HepG2 (cell line): ENCODE measurements around the gene COX4I1. TPM values are rescaled to one million over a fixed set of nuclear protein-coding genes. Genes with fewer than 3 reads are reported as not detected.

Experiments used
- CEBPB ChIP-seq: IDR thresholded peaks from 2 replicates; pipeline ENCODE4 v1.6.1; 2011; ENCODE audit warnings: low read depth, low read length, improper control_type of control experiment, borderline replicate concordance
- FOXA3 ChIP-seq: IDR thresholded peaks from 2 replicates; pipeline ENCODE4 v1.6.1; 2016; ENCODE audit warnings: missing genetic modification reagents, missing compliant biosample characterization
- GATAD1 ChIP-seq: IDR thresholded peaks from 2 replicates; pipeline ENCODE4 v1.6.1; 2016; ENCODE audit warnings: missing genetic modification reagents, missing compliant biosample characterization
- MXD3 ChIP-seq: IDR thresholded peaks from 2 replicates; pipeline ENCODE4 v1.6.1; 2016; ENCODE audit warnings: mild to moderate bottlenecking, missing biosample characterization, missing genetic modification reagents
- PHF21A ChIP-seq: sonication (generic); formaldehyde crosslinking; IDR thresholded peaks from 2 replicates; pipeline ENCODE4 v1.5.0; 2020; ENCODE audit warnings: mild to moderate bottlenecking, missing genetic modification reagents
- REPIN1 ChIP-seq: sonication (generic); formaldehyde crosslinking; IDR thresholded peaks from 2 replicates; pipeline ENCODE4 v1.8.0; 2022; ENCODE audit warnings: missing genetic modification reagents, low read depth, mild to moderate bottlenecking, borderline replicate concordance
- SMYD3 ChIP-seq: sonication (generic); formaldehyde crosslinking; IDR thresholded peaks from 2 replicates; pipeline ENCODE4 v1.8.1; 2023; ENCODE audit warnings: mild to moderate bottlenecking, missing genetic modification reagents
- YY1 ChIP-seq: IDR thresholded peaks from 2 replicates; pipeline ENCODE4 v1.6.1; 2011; ENCODE audit warnings: low read length, low read depth, moderate library complexity, mild to moderate bottlenecking; ENCODE audit not compliant: insufficient read depth, insufficient replicate concordance
- ZBTB25 ChIP-seq: IDR thresholded peaks from 2 replicates; pipeline ENCODE4 v1.6.1; 2018; ENCODE audit warnings: missing genetic modification reagents
- ZNF205 ChIP-seq: IDR thresholded peaks from 2 replicates; pipeline ENCODE4 v1.6.1; 2018; ENCODE audit warnings: missing biosample characterization, missing genetic modification reagents
- ZNF296 ChIP-seq: sonication (generic); formaldehyde crosslinking; conservative IDR thresholded peaks from 2 replicates; pipeline ENCODE4 v1.5.0; 2020; ENCODE audit warnings: mild to moderate bottlenecking, missing genetic modification reagents
- ZNF383 ChIP-seq: sonication (generic); formaldehyde crosslinking; IDR thresholded peaks from 2 replicates; pipeline ENCODE4 v1.4.0; 2020; ENCODE audit warnings: missing genetic modification reagents, mild to moderate bottlenecking, borderline replicate concordance
- ZNF550 ChIP-seq: sonication (generic); formaldehyde crosslinking; IDR thresholded peaks from 2 replicates; pipeline ENCODE4 v1.4.0; 2020; ENCODE audit warnings: mild to moderate bottlenecking, missing genetic modification reagents, borderline replicate concordance
- ZNF7 ChIP-seq: IDR thresholded peaks from 2 replicates; pipeline ENCODE4 v1.6.1; 2016; ENCODE audit warnings: missing biosample characterization, missing genetic modification reagents
- ZSCAN29 ChIP-seq: sonication (generic); formaldehyde crosslinking; conservative IDR thresholded peaks from 2 replicates; pipeline ENCODE4 v1.4.0; 2020; ENCODE audit warnings: mild to moderate bottlenecking, missing genetic modification reagents
- polyA plus RNA-seq, 8 experiments: library from polyadenylated mRNA; depleted of rRNA in 3 of 8; stranded (reverse) in 7 of 8; unstranded in 1 of 8; fragments of >200 nt; fragmentation: Illumina TruSeq in 4 of 8; extraction: Trizol in 4 of 8; gene quantifications; 2 replicates each; pipeline versions ENCODE4 v1.2.1 to v1.2.3, GENCODE V29; 2011 to 2016; ENCODE audit warnings: low read depth in 4 of 8, missing spikeins in 1 of 8, mixed read lengths in 1 of 8; ENCODE audit not compliant: insufficient read depth in 1 of 8
- total RNA-seq, 5 experiments: library from RNA; depleted of rRNA; stranded (reverse); fragments of >200 nt; fragmentation: Illumina TruSeq; extraction: Trizol; gene quantifications; 2 replicates each; pipeline ENCODE4 v1.2.3, GENCODE V29; 2016; ENCODE audit warnings: low read depth in 1 of 5
- TF ChIP-seq, protein P1 (sequence below), 2 experiments: fragments of 450-650 bp in 1 of 2; sonication (generic) in 1 of 2; formaldehyde crosslinking; IDR thresholded peaks; 2 replicates each; pipeline versions ENCODE4 v1.5.0 to v1.8.0; 2020 to 2022; ENCODE audit warnings: mild to moderate bottlenecking in 1 of 2, missing genetic modification reagents in 1 of 2
- TF ChIP-seq, protein P2 (sequence below): sonication (generic); formaldehyde crosslinking; IDR thresholded peaks from 2 replicates; pipeline ENCODE4 v1.5.0; 2020; ENCODE audit warnings: mild to moderate bottlenecking, missing genetic modification reagents, moderate library complexity
- TF ChIP-seq, protein P3 (sequence below): sonication (generic); formaldehyde crosslinking; conservative IDR thresholded peaks from 2 replicates; pipeline ENCODE4 v1.5.0; 2020; ENCODE audit warnings: missing genetic modification reagents
- TF ChIP-seq, protein P4 (sequence below), 2 experiments: sonication (generic) in 1 of 2; formaldehyde crosslinking in 1 of 2; IDR thresholded peaks; 2 replicates each; pipeline versions ENCODE4 v1.5.1 to v1.6.1; 2011 to 2020; ENCODE audit warnings: borderline replicate concordance in 1 of 2, low read depth in 1 of 2, low read length in 1 of 2, mild to moderate bottlenecking in 1 of 2, missing genetic modification reagents in 1 of 2, moderate library complexity in 1 of 2

The COX4I1 gene
- total and polyA plus RNA-seq, 2 of the 13 experiments (the other 11 are each of a cell fraction or from before 2014, with no cell fraction given) = 658 to 902 TPM

GRCh38 chr16:85847681-85848601 is 48.4 kb downstream of the COX4I1 start (continued):
- TF ChIP-seq, protein P1, sequence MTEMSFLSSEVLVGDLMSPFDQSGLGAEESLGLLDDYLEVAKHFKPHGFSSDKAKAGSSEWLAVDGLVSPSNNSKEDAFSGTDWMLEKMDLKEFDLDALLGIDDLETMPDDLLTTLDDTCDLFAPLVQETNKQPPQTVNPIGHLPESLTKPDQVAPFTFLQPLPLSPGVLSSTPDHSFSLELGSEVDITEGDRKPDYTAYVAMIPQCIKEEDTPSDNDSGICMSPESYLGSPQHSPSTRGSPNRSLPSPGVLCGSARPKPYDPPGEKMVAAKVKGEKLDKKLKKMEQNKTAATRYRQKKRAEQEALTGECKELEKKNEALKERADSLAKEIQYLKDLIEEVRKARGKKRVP (CRISPR knock-in tag; IDR thresholded peaks at IDR 0.05) = peak in 1 of 2 experiments; percentile 88; a peak in 2 of 4 replicates
- TF ChIP-seq, protein P2, sequence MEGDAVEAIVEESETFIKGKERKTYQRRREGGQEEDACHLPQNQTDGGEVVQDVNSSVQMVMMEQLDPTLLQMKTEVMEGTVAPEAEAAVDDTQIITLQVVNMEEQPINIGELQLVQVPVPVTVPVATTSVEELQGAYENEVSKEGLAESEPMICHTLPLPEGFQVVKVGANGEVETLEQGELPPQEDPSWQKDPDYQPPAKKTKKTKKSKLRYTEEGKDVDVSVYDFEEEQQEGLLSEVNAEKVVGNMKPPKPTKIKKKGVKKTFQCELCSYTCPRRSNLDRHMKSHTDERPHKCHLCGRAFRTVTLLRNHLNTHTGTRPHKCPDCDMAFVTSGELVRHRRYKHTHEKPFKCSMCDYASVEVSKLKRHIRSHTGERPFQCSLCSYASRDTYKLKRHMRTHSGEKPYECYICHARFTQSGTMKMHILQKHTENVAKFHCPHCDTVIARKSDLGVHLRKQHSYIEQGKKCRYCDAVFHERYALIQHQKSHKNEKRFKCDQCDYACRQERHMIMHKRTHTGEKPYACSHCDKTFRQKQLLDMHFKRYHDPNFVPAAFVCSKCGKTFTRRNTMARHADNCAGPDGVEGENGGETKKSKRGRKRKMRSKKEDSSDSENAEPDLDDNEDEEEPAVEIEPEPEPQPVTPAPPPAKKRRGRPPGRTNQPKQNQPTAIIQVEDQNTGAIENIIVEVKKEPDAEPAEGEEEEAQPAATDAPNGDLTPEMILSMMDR (CRISPR knock-in tag) = peak; percentile 61
- TF ChIP-seq, protein P3, sequence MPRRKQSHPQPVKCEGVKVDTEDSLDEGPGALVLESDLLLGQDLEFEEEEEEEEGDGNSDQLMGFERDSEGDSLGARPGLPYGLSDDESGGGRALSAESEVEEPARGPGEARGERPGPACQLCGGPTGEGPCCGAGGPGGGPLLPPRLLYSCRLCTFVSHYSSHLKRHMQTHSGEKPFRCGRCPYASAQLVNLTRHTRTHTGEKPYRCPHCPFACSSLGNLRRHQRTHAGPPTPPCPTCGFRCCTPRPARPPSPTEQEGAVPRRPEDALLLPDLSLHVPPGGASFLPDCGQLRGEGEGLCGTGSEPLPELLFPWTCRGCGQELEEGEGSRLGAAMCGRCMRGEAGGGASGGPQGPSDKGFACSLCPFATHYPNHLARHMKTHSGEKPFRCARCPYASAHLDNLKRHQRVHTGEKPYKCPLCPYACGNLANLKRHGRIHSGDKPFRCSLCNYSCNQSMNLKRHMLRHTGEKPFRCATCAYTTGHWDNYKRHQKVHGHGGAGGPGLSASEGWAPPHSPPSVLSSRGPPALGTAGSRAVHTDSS (CRISPR knock-in tag) = 0 out of 2 replicates have a peak, but pooled peaks have one; percentile 36
- TF ChIP-seq SMYD3 (peak; percentile 94), PHF21A (CRISPR knock-in tag) (peak; percentile 87), CEBPB (peak; percentile 94), YY1 (peak; percentile 42), ZBTB25 (CRISPR knock-in tag) (peak; percentile 74), ZNF550 (CRISPR knock-in tag) (peak; percentile 89), ZNF205 (CRISPR knock-in tag) (peak; percentile 58; the same call in 1 of the 2 replicates), ZNF383 (0 out of 2 replicates have a peak, but pooled peaks have one; percentile 18), ZSCAN29 (peak; percentile 99), MXD3 (peak; percentile 42; the same call in 1 of the 2 replicates), ZNF296 (CRISPR knock-in tag) (no peak; the same call in 1 of the 2 replicates), GATAD1 (CRISPR knock-in tag) (peak; percentile 57), FOXA3 (CRISPR knock-in tag) (peak; percentile 94), ZNF7 (CRISPR knock-in tag) (no peak; the same call in 1 of the 2 replicates), REPIN1 (CRISPR knock-in tag) (peak; percentile 92)
- TF ChIP-seq, protein P4, sequence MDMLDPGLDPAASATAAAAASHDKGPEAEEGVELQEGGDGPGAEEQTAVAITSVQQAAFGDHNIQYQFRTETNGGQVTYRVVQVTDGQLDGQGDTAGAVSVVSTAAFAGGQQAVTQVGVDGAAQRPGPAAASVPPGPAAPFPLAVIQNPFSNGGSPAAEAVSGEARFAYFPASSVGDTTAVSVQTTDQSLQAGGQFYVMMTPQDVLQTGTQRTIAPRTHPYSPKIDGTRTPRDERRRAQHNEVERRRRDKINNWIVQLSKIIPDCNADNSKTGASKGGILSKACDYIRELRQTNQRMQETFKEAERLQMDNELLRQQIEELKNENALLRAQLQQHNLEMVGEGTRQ (IDR thresholded peaks at IDR 0.05; ENCODE audit: low read depth, low read length) = no peak
- TF ChIP-seq, protein P4 (CRISPR knock-in tag; IDR thresholded peaks at IDR 0.05; ENCODE audit: borderline replicate concordance) = no peak; the same call in 1 of the 2 replicates
